ENCODE data around the gene STK25. TPM values are rescaled to one million over a fixed set of nuclear protein-coding genes. Genes with fewer than 3 reads are reported as not detected.
"Not testable (repeated sequence)": the region's sequence is repeated elsewhere in the genome, so short reads cannot be mapped to it uniquely, and the experiment has no call there.

Gene STK25
- total RNA-seq, 1 donor from 2014 or later = 119 TPM

- DNase-seq (ENCODE audit: low spot score) = no peak
Measured at GRCh38 chr2:241467777-241468475, 40.5 kb downstream of the STK25 start.

DNA sequence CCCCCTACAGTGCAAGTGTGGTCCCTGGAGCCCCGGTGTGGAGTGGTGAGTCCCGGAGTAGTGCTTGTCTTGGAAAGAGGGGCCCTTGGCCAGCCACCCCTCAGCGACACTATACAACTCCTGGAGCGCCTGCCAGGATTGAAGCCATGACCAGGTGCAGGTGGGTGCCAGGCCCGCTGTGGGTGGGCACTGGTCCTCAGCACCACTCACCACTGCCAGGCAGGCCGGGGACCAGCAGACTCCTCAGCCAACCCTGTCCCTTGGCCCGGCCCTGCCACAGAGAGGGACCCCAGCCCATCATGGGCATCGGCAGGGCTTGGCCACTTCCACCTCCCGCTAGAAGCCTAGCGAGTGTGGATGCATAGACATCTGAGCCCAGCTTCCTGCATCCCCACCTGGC is 42.2 kb downstream of the STK25 start:
- DNase-seq (ENCODE audit: low spot score) = no peak

DNA sequence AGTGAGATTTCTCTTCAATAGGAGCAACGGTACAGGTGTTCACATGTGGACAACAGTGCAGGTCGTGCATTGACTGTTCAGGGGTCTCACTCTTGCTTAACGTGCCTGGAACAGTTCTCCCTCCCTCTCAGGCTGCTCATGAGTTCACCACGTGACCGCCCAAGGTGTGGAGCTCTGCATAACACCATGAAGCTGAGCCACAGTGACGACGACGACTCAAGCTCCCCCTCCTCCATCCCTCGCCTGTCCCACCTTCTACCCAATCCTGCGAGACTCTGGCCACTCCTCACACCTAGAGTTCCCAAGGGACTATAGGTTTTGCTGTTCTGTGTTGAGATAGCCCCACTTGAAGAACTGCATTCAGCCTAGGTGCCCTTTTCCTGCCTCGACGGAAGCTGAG is 42.8 kb downstream of the STK25 start:
- no peak for DNase-seq (ENCODE audit: low spot score)

DNA sequence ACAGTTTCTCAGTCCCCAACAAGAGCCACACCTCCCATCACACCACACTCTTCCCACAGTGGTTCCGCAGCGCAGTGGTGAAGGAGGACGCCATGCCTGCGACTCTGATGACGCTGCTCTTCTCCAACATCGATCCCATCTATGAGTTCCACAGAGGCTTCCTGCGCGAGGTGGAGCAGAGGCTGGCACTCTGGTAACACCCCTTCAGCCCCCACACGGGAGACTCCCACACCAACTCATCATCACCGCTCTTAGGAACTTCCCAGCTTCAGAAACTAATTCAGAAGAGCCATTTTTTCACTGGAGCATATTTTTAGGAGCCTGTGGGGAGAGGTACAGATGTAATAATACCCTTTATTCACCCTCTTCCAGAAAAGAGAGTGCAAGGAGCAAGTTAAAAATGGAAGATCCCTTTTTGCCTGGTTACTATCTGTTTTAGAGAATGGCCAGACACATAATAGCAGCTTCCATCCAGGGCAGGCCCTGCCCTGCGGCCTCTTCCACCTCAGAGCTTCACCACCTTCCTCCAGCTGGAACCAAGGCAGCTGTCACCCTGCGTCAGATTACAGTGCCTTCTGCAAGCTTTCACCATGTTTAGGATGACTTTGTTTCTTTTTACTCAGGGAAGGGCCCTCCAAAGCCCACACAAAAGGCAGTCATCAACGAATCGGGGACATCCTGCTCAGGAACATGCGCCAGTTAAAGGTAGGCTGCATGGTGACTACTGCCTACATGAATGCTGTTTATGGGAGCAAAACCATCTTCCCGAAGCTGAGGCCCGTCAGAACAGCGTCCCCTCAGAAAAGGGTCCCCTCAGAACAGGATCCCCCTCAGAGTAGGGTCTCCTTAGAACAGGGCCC is 44.9 kb downstream of the STK25 start:
- DNase-seq (ENCODE audit: low spot score) = no peak

GRCh38 chr2:241461693-241462677 is 46.4 kb downstream of the STK25 start:
- DNase-seq (ENCODE audit: low spot score) = no peak

DNA sequence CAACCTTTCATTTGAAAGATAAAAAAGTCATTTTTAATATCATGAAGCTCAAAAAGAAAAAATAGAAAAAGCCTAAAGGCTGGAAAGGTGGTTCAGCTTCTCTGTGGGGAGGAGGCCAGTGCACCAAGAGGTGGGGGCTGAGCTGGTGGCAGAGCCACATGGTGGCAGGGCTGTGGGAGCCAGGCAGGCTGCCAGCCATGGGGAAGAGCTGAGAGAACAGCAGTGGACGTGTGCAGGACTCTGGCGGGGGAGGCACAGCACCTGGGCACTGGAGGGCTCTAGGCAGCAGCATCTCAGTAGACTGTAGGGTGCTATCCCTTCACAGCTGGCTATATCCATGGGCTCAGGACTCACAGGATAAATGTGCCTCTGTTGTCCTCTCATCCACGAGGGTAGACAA is 47.8 kb downstream of the STK25 start:
- no peak for DNase-seq (ENCODE audit: low spot score)

- DNase-seq (ENCODE audit: low spot score) = no peak
Measured at GRCh38 chr2:241459520-241459919, 48.9 kb downstream of the STK25 start.

- DNase-seq (ENCODE audit: low spot score) = no peak
Measured at GRCh38 chr2:241458687-241459086, 49.7 kb downstream of the STK25 start.

DNA sequence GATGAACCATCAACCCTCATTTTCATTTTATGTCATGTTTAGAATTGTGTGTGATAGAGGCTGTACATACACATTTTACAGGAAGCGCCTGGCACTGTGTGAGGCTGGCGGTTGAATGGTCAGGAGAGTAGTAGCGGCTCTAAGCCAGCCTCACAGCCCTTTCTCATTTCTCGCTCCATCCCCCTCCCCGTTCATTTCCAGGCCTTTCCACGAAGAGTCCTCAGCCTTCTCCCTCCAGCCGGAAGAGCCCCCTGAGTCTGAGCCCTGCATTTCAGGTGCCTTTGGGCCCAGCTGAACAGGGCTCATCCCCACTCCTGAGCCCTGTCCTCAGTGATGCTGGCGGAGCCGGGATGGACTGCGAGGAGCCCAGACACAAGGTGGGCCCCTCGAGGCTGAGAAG is 51.8 kb downstream of the STK25 start:
- DNase-seq (ENCODE audit: low spot score) = no peak

DNA sequence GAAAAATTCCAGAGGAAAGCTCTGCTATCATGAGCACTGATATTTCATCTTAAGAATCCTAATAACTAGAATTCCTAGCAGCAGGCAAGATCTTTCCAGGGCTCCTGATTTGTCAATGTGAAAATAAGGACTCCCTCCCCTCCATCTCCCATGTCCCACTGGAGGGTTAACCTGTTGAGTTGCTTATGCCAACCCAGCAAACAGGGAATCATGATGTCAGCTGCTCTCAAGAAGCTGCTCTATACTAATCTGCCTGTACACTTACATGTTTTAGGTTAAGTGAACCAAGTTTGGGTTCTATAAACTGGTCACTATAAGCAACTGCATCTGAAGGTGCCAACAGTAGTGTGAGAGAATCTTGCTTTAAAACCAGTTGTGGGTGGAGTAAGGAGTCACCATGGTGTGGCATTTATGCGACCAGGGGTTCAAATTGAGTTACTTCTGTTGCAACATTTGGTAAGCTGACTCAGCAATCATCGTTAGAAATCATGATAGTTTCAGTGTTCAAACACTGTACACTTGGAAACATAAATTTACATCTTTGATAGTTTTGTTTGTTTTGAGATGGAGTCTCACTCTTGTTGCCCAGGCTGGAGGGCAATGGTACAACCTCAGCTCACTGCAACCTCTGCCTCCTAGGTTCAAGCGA is 53.4 kb downstream of the STK25 start:
- DNase-seq (ENCODE audit: low spot score) = no peak

DNA sequence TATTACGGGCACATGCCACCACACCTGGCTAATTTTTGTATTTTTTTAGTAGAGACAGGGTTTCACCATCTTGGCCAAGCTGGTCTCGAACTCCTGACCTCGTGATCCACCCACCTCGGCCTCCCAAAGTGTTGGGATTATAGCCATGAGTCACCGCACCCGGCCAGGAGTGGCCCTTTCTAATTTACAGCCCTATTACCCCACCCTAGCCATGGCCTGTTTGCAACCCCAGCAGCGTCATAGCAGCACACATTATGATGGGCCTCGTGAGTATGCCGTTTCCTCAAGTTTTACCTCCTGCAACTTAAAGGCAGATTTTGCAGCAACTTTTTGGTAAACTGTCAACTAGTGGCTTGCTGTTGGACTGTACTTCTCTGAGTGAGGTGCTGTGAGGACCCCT is 54.5 kb downstream of the STK25 start:
- DNase-seq (ENCODE audit: low spot score) = not testable (repeated sequence)

- no peak for DNase-seq (ENCODE audit: low spot score)
Measured at GRCh38 chr2:241451840-241452506, 56.4 kb downstream of the STK25 start.

GRCh38 chr2:241450092-241450491 is 58.3 kb downstream of the STK25 start:
- not testable (repeated sequence) for DNase-seq (ENCODE audit: low spot score)

GRCh38 chr2:241445426-241445825 is 63.0 kb downstream of the STK25 start:
- no peak for DNase-seq (ENCODE audit: low spot score)

DNA sequence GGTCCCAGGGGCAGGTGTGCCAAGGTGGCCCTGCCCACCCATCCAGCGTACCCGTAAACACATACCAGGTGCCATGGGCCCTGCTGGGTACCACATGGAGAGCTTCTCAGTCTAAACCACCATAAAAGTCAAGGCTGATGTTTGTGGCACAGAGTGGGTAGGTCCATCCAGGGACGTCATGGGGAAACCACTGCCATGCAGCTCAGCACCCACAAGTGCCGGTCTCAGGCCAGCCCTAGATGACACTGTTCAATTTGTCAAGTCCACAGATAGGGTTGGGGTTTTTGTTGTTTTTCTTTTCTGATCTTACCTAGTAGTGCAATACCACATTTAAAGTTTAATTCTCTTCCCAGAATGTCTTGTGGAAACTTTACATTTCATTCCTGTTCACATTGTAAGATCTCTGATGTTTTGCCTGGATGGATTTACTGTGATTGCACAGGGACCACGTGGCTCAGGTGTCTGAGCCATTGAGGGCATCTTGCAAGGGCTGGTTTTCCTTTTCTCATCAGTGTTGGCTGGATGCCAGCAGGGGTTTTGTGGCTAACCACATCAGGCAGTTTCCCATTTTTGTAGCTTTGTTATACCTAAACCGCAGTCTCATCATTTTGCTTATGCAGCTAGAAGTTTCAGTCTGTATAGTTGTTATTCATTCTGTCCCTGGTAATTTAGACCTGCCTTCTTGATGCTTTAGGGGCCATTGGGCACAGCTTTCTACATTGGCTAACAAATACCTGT is 64.7 kb downstream of the STK25 start:
- DNase-seq (ENCODE audit: low spot score) = peak; percentile 4

Other genes starting within 250 kb of the STK25 start
- 1,280 TPM for gene HDLBP, start 192.9 kb downstream of the STK25 start, total RNA-seq (ENCODE audit: insufficient read depth, low replicate concordance)
- 370 TPM for gene SEPTIN2, start 192.7 kb downstream of the STK25 start, total RNA-seq (ENCODE audit: insufficient read depth, low replicate concordance)
- 79.2 TPM for gene FARP2, start 152.3 kb downstream of the STK25 start, total RNA-seq (ENCODE audit: insufficient read depth, low replicate concordance)
- 37.8 TPM for gene BOK, start 50.2 kb upstream of the STK25 start, total RNA-seq (ENCODE audit: insufficient read depth, low replicate concordance)
- 21.4 TPM for gene THAP4, start 128.6 kb upstream of the STK25 start, total RNA-seq (ENCODE audit: insufficient read depth, low replicate concordance)
- 44.8 TPM for gene ATG4B, start 129.1 kb upstream of the STK25 start, total RNA-seq (ENCODE audit: insufficient read depth, low replicate concordance)
- gene DTYMK, start 178.2 kb upstream of the STK25 start, total RNA-seq (ENCODE audit: insufficient read depth, low replicate concordance) = 21.2 TPM
- gene ING5, start 193.5 kb upstream of the STK25 start, total RNA-seq (ENCODE audit: insufficient read depth, low replicate concordance) = 22.4 TPM
- gene D2HGDH, start 226.0 kb upstream of the STK25 start, total RNA-seq (ENCODE audit: insufficient read depth, low replicate concordance) = 8.4 TPM

Measured in umbilical cord (tissue), 2 donors.